Measurements from ENCODE around the gene FASTK. TPM values are rescaled to one million over a fixed set of nuclear protein-coding genes. Genes with fewer than 3 reads are reported as not detected.
"Not testable (repeated sequence)": the region's sequence is repeated elsewhere in the genome, so short reads cannot be mapped to it uniquely, and the experiment has no call there.

The FASTK gene
- total RNA-seq, 1 donor from 2014 or later = 57.9 TPM

- DNase-seq (ENCODE audit: low spot score) (no peak), ATAC-seq (no peak)
- intact Hi-C loops (cut with DNase I) = loop anchor here (10.0 kb wide), 1 partner anchor 74 kb away; no protein-coding TSS in a partner anchor
Measured at GRCh38 chr7:151040616-151041375, 39.8 kb downstream of the FASTK start.

GRCh38 chr7:151039850-151040548 lies 40.6 kb downstream of the FASTK start:
- ATAC-seq (peak; percentile 14), DNase-seq (ENCODE audit: low spot score) (no peak)
- intact Hi-C loops (cut with DNase I) = loop anchor here (10.0 kb wide), 1 partner anchor 75 kb away; no protein-coding TSS in a partner anchor

GRCh38 chr7:151038951-151039849 lies 41.4 kb downstream of the FASTK start:
- DNase-seq (ENCODE audit: low spot score) (peak; percentile 80), ATAC-seq (peak; percentile 63)
- intact Hi-C loops (cut with DNase I) = no loop called here

- ATAC-seq (no peak), DNase-seq (ENCODE audit: low spot score) (no peak)
- intact Hi-C loops (cut with DNase I) = no loop called here
Measured at GRCh38 chr7:151035902-151036301, 44.7 kb downstream of the FASTK start.

GRCh38 chr7:151035026-151035717 lies 45.4 kb downstream of the FASTK start:
- DNase-seq (ENCODE audit: low spot score) (no peak), ATAC-seq (no peak)
- intact Hi-C loops (cut with DNase I) = no loop called here

- DNase-seq (ENCODE audit: low spot score) = no peak
- no peak for ATAC-seq
- intact Hi-C loops (cut with DNase I) = no loop called here
Measured at GRCh38 chr7:151034312-151035025, 46.1 kb downstream of the FASTK start.

- ATAC-seq = no peak
- intact Hi-C loops (cut with DNase I) = no loop called here
- DNase-seq (ENCODE audit: low spot score) = no peak
Measured at GRCh38 chr7:151033864-151034249, 46.8 kb downstream of the FASTK start.

GRCh38 chr7:151032936-151033863 lies 47.4 kb downstream of the FASTK start:
- intact Hi-C loops (cut with DNase I) = no loop called here
- ATAC-seq (no peak), DNase-seq (ENCODE audit: low spot score) (no peak)

- intact Hi-C loops (cut with DNase I) = no loop called here
- DNase-seq (ENCODE audit: low spot score) = no peak
- no peak for ATAC-seq
Measured at GRCh38 chr7:151031011-151031410, 49.6 kb downstream of the FASTK start.

- ATAC-seq (no peak), DNase-seq (ENCODE audit: low spot score) (no peak)
- intact Hi-C loops (cut with DNase I) = no loop called here
Measured at GRCh38 chr7:151028948-151029501, 51.6 kb downstream of the FASTK start.

GRCh38 chr7:151028131-151028947 lies 52.3 kb downstream of the FASTK start, which contains the start of gene ABCB8:
TSS of gene ABCB8 (plus strand) at chr7:151028450. CDS start at chr7:151028516, 66 bp downstream.
- intact Hi-C loops (cut with DNase I) = no loop called here
- ATAC-seq = peak; percentile 98
- peak; percentile 99 for DNase-seq (ENCODE audit: low spot score)

GRCh38 chr7:151027728-151028130 lies 52.9 kb downstream of the FASTK start:
- ATAC-seq; DNase-seq (ENCODE audit: low spot score); intact Hi-C loops (cut with DNase I): not testable (repeated sequence)

- ATAC-seq; intact Hi-C loops (cut with DNase I); DNase-seq (ENCODE audit: low spot score): not testable (repeated sequence)
Measured at GRCh38 chr7:151026771-151027727, 53.6 kb downstream of the FASTK start.

Data from sciatic nerve (tissue), 2 donors.